Gastroesophageal sphincter (tissue), 4 donors: ENCODE results near the gene TNFAIP3. TPM values are rescaled to one million over a fixed set of nuclear protein-coding genes. Genes with fewer than 3 reads are reported as not detected.

ENCODE experiments used
- ATAC-seq: fragments of 150-250 bp; one replicate; pipeline ENCODE4 v1.9.1; 2016; ENCODE audit warnings: mild to moderate bottlenecking, moderate library complexity
- H3K27ac ChIP-seq, 4 donors: fragments of 200-600 bp; sonication (generic) in 3 of 4; 1 replicate in 3 of 4; 2 replicates in 1 of 4; pipeline ENCODE4 v1.5.1; 2016 to 2019
- H3K27me3 ChIP-seq: fragments of 200-600 bp; sonication (generic); one replicate; pipeline ENCODE4 v1.5.1; 2019
- H3K36me3 ChIP-seq, 2 donors: fragments of 200-600 bp; sonication (generic); one replicate each; pipeline ENCODE4 v1.5.1; 2019; ENCODE audit warnings: control low read depth in 1 of 2
- H3K4me1 ChIP-seq, 3 donors: fragments of 200-600 bp; sonication (generic); 1 replicate in 2 of 3; 2 replicates in 1 of 3; pipeline ENCODE4 v1.5.1; 2016 to 2019; ENCODE audit warnings: control low read depth in 2 of 3
- H3K4me3 ChIP-seq, 2 donors: fragments of 200-600 bp; sonication (generic); one replicate each; pipeline ENCODE4 v1.5.1; 2019; ENCODE audit warnings: mild to moderate bottlenecking in 1 of 2, moderate library complexity in 1 of 2
- H3K9me3 ChIP-seq, 3 donors: fragments of 200-600 bp; sonication (generic); one replicate each; pipeline ENCODE4 v1.5.1; 2017 to 2019; ENCODE audit warnings: control low read depth in 2 of 3
- EP300 ChIP-seq: sonication (generic); formaldehyde crosslinking; IDR thresholded peaks from one replicate; pipeline ENCODE4 v1.6.1; 2017; ENCODE audit warnings: antibody characterized with exemption, mild to moderate bottlenecking
- POLR2A ChIP-seq, 2 donors: fragments of 450-650 bp; IDR thresholded peaks; one replicate each; pipeline ENCODE4 v1.6.1; 2017; ENCODE audit warnings: antibody characterized with exemption in 2 of 2, mild to moderate bottlenecking in 2 of 2, moderate library complexity in 1 of 2
- POLR2AphosphoS5 ChIP-seq: sonication (generic); formaldehyde crosslinking; IDR thresholded peaks from one replicate; pipeline ENCODE4 v1.6.1; 2017; ENCODE audit warnings: antibody characterized with exemption
- WGBS, 2 donors: methylation state at CpG; one replicate each; pipeline ENCODE4 v1.1.5; 2018; ENCODE audit warnings: low coverage in 1 of 2; 5-methylcytosine and 5-hydroxymethylcytosine counted together
- total RNA-seq, 4 donors: library from RNA; depleted of rRNA; stranded (reverse); fragments of >200 nt; gene quantifications; one replicate each; pipeline ENCODE4 v1.1.0, GENCODE V29; 2016
- TF ChIP-seq, protein P1 (sequence below), 4 experiments: fragments of 200-600 bp in 2 of 4; fragments of 450-650 bp in 2 of 4; sonication (generic) in 1 of 4; IDR thresholded peaks; one replicate each; pipeline ENCODE4 v1.5.1; 2017 to 2019; ENCODE audit warnings: antibody characterized with exemption in 4 of 4, mild to moderate bottlenecking in 2 of 4, moderate library complexity in 2 of 4

TNFAIP3 gene
- total RNA-seq, 4 donors from 2014 or later, result 11.2 to 40.7 (median 18.3) TPM

DNA sequence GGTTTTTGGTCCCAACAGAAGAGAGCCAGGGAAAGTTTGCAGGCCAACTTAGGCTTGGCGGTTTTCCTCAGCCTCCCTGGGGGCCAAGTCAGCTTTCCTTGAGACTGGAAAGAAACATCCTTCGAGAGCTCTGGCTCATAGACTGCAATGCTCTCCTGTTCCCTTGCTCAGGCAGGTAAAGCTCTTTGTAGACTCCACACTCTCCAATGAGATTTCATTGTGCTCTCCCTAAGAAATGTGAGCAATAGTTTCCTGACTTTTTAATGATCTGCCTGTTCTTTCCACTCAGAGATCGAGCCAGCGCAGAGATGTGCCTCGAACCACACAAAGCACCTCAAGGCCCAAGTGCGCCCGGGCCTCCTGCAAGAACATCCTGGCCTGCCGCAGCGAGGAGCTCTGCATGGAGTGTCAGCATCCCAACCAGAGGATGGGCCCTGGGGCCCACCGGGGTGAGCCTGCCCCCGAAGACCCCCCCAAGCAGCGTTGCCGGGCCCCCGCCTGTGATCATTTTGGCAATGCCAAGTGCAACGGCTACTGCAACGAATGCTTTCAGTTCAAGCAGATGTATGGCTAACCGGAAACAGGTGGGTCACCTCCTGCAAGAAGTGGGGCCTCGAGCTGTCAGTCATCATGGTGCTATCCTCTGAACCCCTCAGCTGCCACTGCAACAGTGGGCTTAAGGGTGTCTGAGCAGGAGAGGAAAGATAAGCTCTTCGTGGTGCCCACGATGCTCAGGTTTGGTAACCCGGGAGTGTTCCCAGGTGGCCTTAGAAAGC, 13.9 kb downstream of the TNFAIP3 start:
- no peaks in the 10 kb centered on the region for H3K9me3 ChIP-seq
- peaks cover 5 to 70% of the 10 kb centered on the region in 2 donors for H3K36me3 ChIP-seq
- no peak for TF ChIP-seq EP300
- no peak for TF ChIP-seq POLR2AphosphoS5
- TF ChIP-seq, protein P1, sequence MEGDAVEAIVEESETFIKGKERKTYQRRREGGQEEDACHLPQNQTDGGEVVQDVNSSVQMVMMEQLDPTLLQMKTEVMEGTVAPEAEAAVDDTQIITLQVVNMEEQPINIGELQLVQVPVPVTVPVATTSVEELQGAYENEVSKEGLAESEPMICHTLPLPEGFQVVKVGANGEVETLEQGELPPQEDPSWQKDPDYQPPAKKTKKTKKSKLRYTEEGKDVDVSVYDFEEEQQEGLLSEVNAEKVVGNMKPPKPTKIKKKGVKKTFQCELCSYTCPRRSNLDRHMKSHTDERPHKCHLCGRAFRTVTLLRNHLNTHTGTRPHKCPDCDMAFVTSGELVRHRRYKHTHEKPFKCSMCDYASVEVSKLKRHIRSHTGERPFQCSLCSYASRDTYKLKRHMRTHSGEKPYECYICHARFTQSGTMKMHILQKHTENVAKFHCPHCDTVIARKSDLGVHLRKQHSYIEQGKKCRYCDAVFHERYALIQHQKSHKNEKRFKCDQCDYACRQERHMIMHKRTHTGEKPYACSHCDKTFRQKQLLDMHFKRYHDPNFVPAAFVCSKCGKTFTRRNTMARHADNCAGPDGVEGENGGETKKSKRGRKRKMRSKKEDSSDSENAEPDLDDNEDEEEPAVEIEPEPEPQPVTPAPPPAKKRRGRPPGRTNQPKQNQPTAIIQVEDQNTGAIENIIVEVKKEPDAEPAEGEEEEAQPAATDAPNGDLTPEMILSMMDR (IDR thresholded peaks at IDR 0.05), result no peak
- no peak for TF ChIP-seq POLR2A (IDR thresholded peaks at IDR 0.05)
- peaks cover 0 to 43% (median 4%) of the 10 kb centered on the region in 3 donors for H3K4me1 ChIP-seq
- ATAC-seq, result no peak
- WGBS, 2 donors, result 42 to 79% methylated on average over 2 to 3 of the region's 21 CpGs
- H3K4me3 ChIP-seq, result no peak overlapping the region
- H3K27ac ChIP-seq, result peak overlapping the region in 3 of 4 donors; percentile 46 to 61 (median 58)
- no peaks in the 10 kb centered on the region for H3K27me3 ChIP-seq

DNA sequence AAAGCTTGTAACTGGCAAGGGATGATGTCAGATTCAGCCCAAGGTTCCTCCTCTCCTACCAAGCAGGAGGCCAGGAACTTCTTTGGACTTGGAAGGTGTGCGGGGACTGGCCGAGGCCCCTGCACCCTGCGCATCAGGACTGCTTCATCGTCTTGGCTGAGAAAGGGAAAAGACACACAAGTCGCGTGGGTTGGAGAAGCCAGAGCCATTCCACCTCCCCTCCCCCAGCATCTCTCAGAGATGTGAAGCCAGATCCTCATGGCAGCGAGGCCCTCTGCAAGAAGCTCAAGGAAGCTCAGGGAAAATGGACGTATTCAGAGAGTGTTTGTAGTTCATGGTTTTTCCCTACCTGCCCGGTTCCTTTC, 14.4 kb downstream of the TNFAIP3 start:
- no peak for ATAC-seq

DNA sequence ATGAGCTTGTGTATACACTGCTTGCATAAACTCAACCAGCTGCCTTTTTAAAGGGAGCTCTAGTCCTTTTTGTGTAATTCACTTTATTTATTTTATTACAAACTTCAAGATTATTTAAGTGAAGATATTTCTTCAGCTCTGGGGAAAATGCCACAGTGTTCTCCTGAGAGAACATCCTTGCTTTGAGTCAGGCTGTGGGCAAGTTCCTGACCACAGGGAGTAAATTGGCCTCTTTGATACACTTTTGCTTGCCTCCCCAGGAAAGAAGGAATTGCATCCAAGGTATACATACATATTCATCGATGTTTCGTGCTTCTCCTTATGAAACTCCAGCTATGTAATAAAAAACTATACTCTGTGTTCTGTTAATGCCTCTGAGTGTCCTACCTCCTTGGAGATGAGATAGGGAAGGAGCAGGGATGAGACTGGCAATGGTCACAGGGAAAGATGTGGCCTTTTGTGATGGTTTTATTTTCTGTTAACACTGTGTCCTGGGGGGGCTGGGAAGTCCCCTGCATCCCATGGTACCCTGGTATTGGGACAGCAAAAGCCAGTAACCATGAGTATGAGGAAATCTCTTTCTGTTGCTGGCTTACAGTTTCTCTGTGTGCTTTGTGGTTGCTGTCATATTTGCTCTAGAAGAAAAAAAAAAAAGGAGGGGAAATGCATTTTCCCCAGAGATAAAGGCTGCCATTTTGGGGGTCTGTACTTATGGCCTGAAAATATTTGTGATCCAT, 15.3 kb downstream of the TNFAIP3 start:
- 64 to 88% methylated on average over 2 of the region's 2 CpGs for WGBS, 2 donors
- Histone ChIP-seq H3K36me3 (peaks cover 5 to 56% of the 10 kb centered on the region in 2 donors), H3K4me3 (no peak overlapping the region), H3K4me1 (peaks cover 0 to 38% (median 4%) of the 10 kb centered on the region in 3 donors), H3K27me3 (no peaks in the 10 kb centered on the region), H3K9me3 (no peaks in the 10 kb centered on the region), H3K27ac (peak overlapping the region in 1 of 4 donors; percentile 14)
- no peak for ATAC-seq
- no peak for TF ChIP-seq POLR2AphosphoS5
- TF ChIP-seq POLR2A (IDR thresholded peaks at IDR 0.05), result no peak
- TF ChIP-seq, protein P1 (IDR thresholded peaks at IDR 0.05), result no peak
- TF ChIP-seq EP300, result no peak

More for the DNA sequence above, 14.4 kb downstream of the TNFAIP3 start:
- Histone ChIP-seq H3K9me3 (no peaks in the 10 kb centered on the region), H3K27me3 (no peaks in the 10 kb centered on the region), H3K4me1 (peaks cover 0 to 38% (median 4%) of the 10 kb centered on the region in 3 donors), H3K4me3 (no peak overlapping the region), H3K36me3 (peaks cover 5 to 65% of the 10 kb centered on the region in 2 donors), H3K27ac (peak overlapping the region in 2 of 4 donors; percentile 14 to 61)
- WGBS, 2 donors, result 71 to 90% methylated on average over 2 to 3 of the region's 9 CpGs
- no peak for TF ChIP-seq POLR2AphosphoS5
- TF ChIP-seq EP300, result no peak
- TF ChIP-seq, protein P1 (IDR thresholded peaks at IDR 0.05), result no peak
- no peak for TF ChIP-seq POLR2A (IDR thresholded peaks at IDR 0.05)

DNA sequence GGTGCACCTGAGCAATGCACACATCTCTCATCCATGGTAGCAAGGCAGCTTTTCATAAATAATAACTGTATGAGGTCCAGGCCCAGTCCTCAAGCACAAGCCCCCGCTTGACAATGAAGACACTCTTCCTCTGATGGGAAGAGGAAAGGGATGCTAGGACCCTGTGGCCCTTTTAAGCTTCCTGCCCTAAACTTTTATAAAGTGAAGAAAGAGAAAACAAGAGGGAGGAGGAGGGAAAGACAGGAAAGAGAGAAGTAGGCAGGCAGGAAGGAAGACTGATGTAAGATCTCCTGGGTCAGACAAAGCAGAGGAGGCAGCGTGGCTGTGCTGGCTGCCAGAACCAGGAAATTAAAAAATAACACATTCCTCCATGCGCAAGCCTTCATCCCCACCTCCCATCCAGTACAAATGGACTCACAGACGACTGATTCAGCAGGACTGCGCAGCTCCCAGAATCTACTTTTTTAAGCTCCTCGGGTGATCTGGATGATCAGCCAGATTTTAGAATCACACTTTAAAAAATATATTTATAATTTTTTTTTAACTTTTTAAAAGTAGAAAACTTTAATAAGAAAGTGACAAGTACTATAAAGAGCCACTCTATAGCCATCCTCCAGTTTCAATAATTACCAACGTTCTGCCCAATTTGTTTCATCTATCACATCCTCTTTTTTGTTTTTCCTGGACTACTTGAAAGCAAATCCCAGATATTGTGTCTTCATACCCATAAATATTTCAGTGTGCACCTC, 16.5 kb downstream of the TNFAIP3 start:
- 43 to 56% methylated on average over 7 of the region's 7 CpGs for WGBS, 2 donors
- no peak for ATAC-seq
- Histone ChIP-seq H3K4me1 (peaks cover 0 to 33% (median under 1%) of the 10 kb centered on the region in 3 donors), H3K9me3 (no peaks in the 10 kb centered on the region), H3K4me3 (no peak overlapping the region), H3K27ac (peak overlapping the region in 3 of 4 donors; percentile 38 to 58 (median 38)), H3K27me3 (no peaks in the 10 kb centered on the region), H3K36me3 (peaks cover 5 to 44% of the 10 kb centered on the region in 2 donors)
- TF ChIP-seq POLR2A (IDR thresholded peaks at IDR 0.05), result no peak
- TF ChIP-seq, protein P1 (IDR thresholded peaks at IDR 0.05), result no peak
- TF ChIP-seq EP300, result no peak
